Smooth muscle cell (in vitro differentiated cells): ENCODE measurements around the gene CABCOCO1. TPM values are rescaled to one million over a fixed set of nuclear protein-coding genes. Genes with fewer than 3 reads are reported as not detected.

Experiments
- DNase-seq: peaks from one replicate; lab custom pipeline; 2025; ENCODE audit not compliant: unreplicated experiment; lab: John Stamatoyannopoulos, UW
- H2AFZ ChIP-seq: fragments of 200-600 bp; sonication (generic); 2 replicates; pipeline ENCODE4 v1.6.0; 2016; ENCODE audit warnings: antibody characterized with exemption, low read depth, mild to moderate bottlenecking
- H3F3A ChIP-seq: fragments of 200-600 bp; sonication (generic); 2 replicates; pipeline ENCODE4 v1.6.0; 2017; ENCODE audit warnings: antibody characterized with exemption, low read depth
- H3K27ac ChIP-seq: fragments of 200-600 bp; sonication (generic); 2 replicates; pipeline ENCODE4 v1.5.1; 2016; ENCODE audit warnings: low read depth, mild to moderate bottlenecking
- H3K27me3 ChIP-seq: fragments of 200-600 bp; sonication (generic); 2 replicates; pipeline ENCODE4 v1.6.1; 2016; ENCODE audit warnings: low read depth, mild to moderate bottlenecking
- H3K36me3 ChIP-seq: fragments of 200-600 bp; sonication (generic); 2 replicates; pipeline ENCODE4 v1.5.1; 2016; ENCODE audit warnings: low read depth
- H3K4me1 ChIP-seq: fragments of 200-600 bp; sonication (generic); 2 replicates; pipeline ENCODE4 v1.5.1; 2016; ENCODE audit warnings: low read depth
- H3K4me2 ChIP-seq: fragments of 200-600 bp; sonication (generic); 2 replicates; pipeline ENCODE4 v1.6.0; 2016; ENCODE audit warnings: mild to moderate bottlenecking
- H3K4me3 ChIP-seq: fragments of 200-600 bp; sonication (generic); 2 replicates; pipeline ENCODE4 v1.5.1; 2016; ENCODE audit warnings: mild to moderate bottlenecking
- H3K79me2 ChIP-seq: fragments of 200-600 bp; sonication (generic); 2 replicates; pipeline ENCODE4 v1.6.0; 2016; ENCODE audit warnings: low read depth, mild to moderate bottlenecking
- H3K9ac ChIP-seq: fragments of 200-600 bp; sonication (generic); 2 replicates; pipeline ENCODE4 v1.6.0; 2016; ENCODE audit warnings: low read depth
- H3K9me3 ChIP-seq: fragments of 200-600 bp; sonication (generic); replicated peaks from 2 replicates; pipeline ENCODE4 v1.5.1; 2016; ENCODE audit warnings: low read depth
- H4K20me1 ChIP-seq: fragments of 200-600 bp; sonication (generic); 2 replicates; pipeline ENCODE4 v1.6.0; 2016; ENCODE audit warnings: low read depth
- WGBS: methylation state at CpG from one replicate; pipeline ENCODE4 v1.1.7; 2016; ENCODE audit warnings: low lambda C conversion rate; 5-methylcytosine and 5-hydroxymethylcytosine counted together
- polyA plus RNA-seq: library from polyadenylated mRNA; unstranded; fragments of >200 nt; fragmentation: Nextera tagmentation; extraction: Ambion mirVana; gene quantifications from 2 replicates; pipeline ENCODE4 v1.2.1, GENCODE V29; 2016
- total RNA-seq: library from RNA; depleted of rRNA; stranded (reverse); fragments of >200 nt; gene quantifications from 2 replicates; pipeline ENCODE4 v1.2.3, GENCODE V29; 2014
- TF ChIP-seq, protein P1 (sequence below): fragments of 200-600 bp; sonication (generic); IDR thresholded peaks from 2 replicates; pipeline ENCODE4 v1.5.1; 2017; ENCODE audit warnings: borderline replicate concordance, mild to moderate bottlenecking, antibody characterized with exemption; ENCODE audit not compliant: insufficient read depth, poor library complexity, severe bottlenecking

Gene CABCOCO1
- total and polyA plus RNA-seq, 2 experiments from 2014 or later: 1.2 TPM; not detected in 1

DNA sequence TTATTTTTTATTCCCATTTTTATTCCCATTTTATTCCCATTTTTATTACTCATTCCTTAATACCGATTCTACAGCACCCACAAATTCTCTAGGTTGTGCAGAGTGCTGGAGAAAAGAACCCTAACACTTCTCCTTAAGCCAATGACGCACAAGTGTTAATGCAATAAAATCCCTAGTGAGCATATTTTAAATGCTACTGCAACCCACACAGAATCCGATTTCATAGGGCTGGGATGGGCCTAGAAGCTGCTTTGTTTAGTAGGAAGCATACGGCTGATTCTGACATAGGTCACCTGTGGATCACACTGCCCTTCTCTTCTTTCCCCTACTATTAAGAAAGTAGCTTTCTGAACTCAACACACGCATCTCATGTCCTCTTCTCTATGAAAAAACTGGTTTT lies 45.1 kb upstream of the CABCOCO1 start:
- H3K79me2 ChIP-seq: no peaks in the 10 kb centered on the region
- no peaks in the 10 kb centered on the region for H3K27me3 ChIP-seq
- H3K4me3 ChIP-seq: no peak overlapping the region
- DNase-seq: no peak
- no peaks in the 10 kb centered on the region for H3K9me3 ChIP-seq
- H2AFZ ChIP-seq: no peak overlapping the region
- no peaks in the 10 kb centered on the region for H3K36me3 ChIP-seq
- peak overlapping the region; percentile 45 for H3K27ac ChIP-seq
- H3K4me2 ChIP-seq: peak overlapping the region; percentile 20
- no peaks in the 10 kb centered on the region for H3F3A ChIP-seq
- H4K20me1 ChIP-seq: no peaks in the 10 kb centered on the region
- no peak overlapping the region for H3K9ac ChIP-seq
- no peaks in the 10 kb centered on the region for H3K4me1 ChIP-seq
- 43% methylated on average over 5 of the region's 5 CpGs for WGBS
- TF ChIP-seq, protein P1, sequence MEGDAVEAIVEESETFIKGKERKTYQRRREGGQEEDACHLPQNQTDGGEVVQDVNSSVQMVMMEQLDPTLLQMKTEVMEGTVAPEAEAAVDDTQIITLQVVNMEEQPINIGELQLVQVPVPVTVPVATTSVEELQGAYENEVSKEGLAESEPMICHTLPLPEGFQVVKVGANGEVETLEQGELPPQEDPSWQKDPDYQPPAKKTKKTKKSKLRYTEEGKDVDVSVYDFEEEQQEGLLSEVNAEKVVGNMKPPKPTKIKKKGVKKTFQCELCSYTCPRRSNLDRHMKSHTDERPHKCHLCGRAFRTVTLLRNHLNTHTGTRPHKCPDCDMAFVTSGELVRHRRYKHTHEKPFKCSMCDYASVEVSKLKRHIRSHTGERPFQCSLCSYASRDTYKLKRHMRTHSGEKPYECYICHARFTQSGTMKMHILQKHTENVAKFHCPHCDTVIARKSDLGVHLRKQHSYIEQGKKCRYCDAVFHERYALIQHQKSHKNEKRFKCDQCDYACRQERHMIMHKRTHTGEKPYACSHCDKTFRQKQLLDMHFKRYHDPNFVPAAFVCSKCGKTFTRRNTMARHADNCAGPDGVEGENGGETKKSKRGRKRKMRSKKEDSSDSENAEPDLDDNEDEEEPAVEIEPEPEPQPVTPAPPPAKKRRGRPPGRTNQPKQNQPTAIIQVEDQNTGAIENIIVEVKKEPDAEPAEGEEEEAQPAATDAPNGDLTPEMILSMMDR: no peak

DNA sequence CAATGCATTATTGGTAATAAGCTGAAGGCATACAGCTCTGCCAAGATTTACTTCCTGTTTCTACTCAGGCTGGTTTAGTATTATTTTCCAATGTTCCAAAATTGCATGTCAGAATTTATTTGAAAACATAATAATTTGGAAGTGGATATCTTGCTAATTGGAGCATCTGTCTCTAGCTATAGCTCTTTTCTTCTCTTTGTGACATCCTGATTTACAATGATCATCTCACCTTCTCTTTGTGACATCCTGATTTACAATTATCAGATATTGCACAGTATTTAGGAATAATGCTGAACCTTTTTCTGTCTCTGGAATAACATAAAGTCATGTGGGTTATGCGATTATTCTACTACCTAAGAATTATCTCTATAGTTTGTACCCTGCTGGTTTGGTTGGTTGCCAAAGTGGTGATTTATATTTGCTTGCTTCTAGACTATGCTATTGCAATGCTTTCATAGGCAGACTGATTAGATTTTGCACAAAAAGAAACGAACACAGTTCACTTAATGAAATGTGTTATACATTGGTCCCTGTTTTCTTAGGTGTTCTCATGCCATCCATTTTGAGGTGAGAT lies 44.3 kb upstream of the CABCOCO1 start:
- no peaks in the 10 kb centered on the region for H3K79me2 ChIP-seq
- peak overlapping the region; percentile 20 for H3K4me2 ChIP-seq
- H3F3A ChIP-seq: peaks cover 4% of the 10 kb centered on the region
- no peaks in the 10 kb centered on the region for H3K4me1 ChIP-seq
- H3K27ac ChIP-seq: no peak overlapping the region
- H3K27me3 ChIP-seq: no peaks in the 10 kb centered on the region
- H3K9ac ChIP-seq: no peak overlapping the region
- H4K20me1 ChIP-seq: no peaks in the 10 kb centered on the region
- no peak overlapping the region for H3K4me3 ChIP-seq
- DNase-seq: no peak
- H2AFZ ChIP-seq: no peak overlapping the region
- no peaks in the 10 kb centered on the region for H3K36me3 ChIP-seq
- WGBS: 94% methylated on average over 2 of the region's 2 CpGs
- TF ChIP-seq, protein P1: no peak
- H3K9me3 ChIP-seq: no peaks in the 10 kb centered on the region

DNA sequence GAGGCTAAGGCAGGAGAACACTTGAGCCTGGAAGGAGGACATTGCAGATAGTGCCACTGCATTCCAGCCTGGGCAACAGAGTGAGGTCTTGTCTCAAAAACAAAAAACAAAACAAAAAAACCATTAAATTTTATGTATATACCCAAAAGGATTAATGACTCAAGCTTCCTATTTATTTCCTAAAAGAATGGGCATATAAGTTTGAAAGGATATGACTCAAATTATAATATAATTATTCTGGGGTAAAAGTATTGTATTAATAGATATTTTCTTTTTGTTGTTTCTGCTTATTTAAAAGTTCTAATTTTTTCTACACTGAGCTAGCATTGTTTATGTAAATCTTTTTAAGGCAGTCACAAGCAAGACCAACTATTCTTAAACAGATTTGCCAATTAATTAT lies 42.2 kb upstream of the CABCOCO1 start:
- no peaks in the 10 kb centered on the region for H3K9me3 ChIP-seq
- no peak overlapping the region for H3K27ac ChIP-seq
- H4K20me1 ChIP-seq: no peaks in the 10 kb centered on the region
- H3K4me1 ChIP-seq: no peaks in the 10 kb centered on the region
- H2AFZ ChIP-seq: no peak overlapping the region
- H3K4me3 ChIP-seq: no peak overlapping the region
- DNase-seq: no peak
- H3F3A ChIP-seq: peaks cover 4% of the 10 kb centered on the region
- no peaks in the 10 kb centered on the region for H3K36me3 ChIP-seq
- H3K27me3 ChIP-seq: no peaks in the 10 kb centered on the region
- no peaks in the 10 kb centered on the region for H3K79me2 ChIP-seq
- H3K4me2 ChIP-seq: no peak overlapping the region
- TF ChIP-seq, protein P1: no peak
- H3K9ac ChIP-seq: no peak overlapping the region

DNA sequence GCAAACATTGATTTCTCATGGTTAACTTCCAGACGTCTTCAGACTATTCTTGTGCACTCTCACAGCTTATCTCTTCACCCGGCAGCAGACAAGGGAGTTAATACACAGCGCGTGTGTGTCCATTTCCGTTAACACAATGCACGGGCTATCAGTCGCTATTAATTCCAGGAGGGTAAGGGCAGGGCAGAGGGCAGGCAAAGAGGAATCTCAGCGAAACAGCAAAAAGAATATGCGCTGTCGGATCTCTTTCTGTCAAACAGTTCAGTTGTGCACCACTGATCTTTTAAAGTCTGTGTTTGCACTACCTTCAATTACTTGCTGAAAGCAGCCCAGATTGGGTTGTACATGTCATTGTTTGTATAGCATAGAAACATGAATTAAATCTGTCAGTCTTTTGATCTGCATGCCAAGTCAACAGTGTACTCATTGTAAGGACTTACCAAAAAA lies 41.1 kb upstream of the CABCOCO1 start:
- 45% methylated on average over 10 of the region's 10 CpGs for WGBS
- H3K36me3 ChIP-seq: no peaks in the 10 kb centered on the region
- H3K27ac ChIP-seq: no peak overlapping the region
- H3K4me2 ChIP-seq: peak overlapping the region; percentile 34
- H3K9ac ChIP-seq: no peak overlapping the region
- no peaks in the 10 kb centered on the region for H3K79me2 ChIP-seq
- H3K4me1 ChIP-seq: no peaks in the 10 kb centered on the region
- TF ChIP-seq, protein P1: no peak
- no peaks in the 10 kb centered on the region for H3K9me3 ChIP-seq
- H2AFZ ChIP-seq: no peak overlapping the region
- H3K27me3 ChIP-seq: no peaks in the 10 kb centered on the region
- H3F3A ChIP-seq: peaks cover 4% of the 10 kb centered on the region
- no peak overlapping the region for H3K4me3 ChIP-seq
- no peak for DNase-seq
- no peaks in the 10 kb centered on the region for H4K20me1 ChIP-seq
